ENCODE measurements around the gene OPN4.

OPN4 gene

GRCh38 chr10:86681047-86681446 is 26.7 kb downstream of the OPN4 start:
- DNase-seq, result no peak

- DNase-seq, result no peak
Observed at GRCh38 chr10:86681722-86682386, 27.5 kb downstream of the OPN4 start.

- no peak for DNase-seq
Observed at GRCh38 chr10:86682675-86683074, 28.3 kb downstream of the OPN4 start.

- DNase-seq, result peak; percentile 48
Observed at GRCh38 chr10:86684331-86685097, 30.2 kb downstream of the OPN4 start.

- no peak for DNase-seq
Observed at GRCh38 chr10:86685416-86685815, 31.1 kb downstream of the OPN4 start.

GRCh38 chr10:86685893-86686632 is 31.7 kb downstream of the OPN4 start:
- DNase-seq, result no peak

- DNase-seq, result no peak
Observed at GRCh38 chr10:86686972-86687371, 32.6 kb downstream of the OPN4 start.

- DNase-seq, result no peak
Observed at GRCh38 chr10:86687750-86688149, 33.4 kb downstream of the OPN4 start.

- peak; percentile 82 for DNase-seq
Observed at GRCh38 chr10:86688398-86688921, 34.1 kb downstream of the OPN4 start.

GRCh38 chr10:86689146-86689545 is 34.8 kb downstream of the OPN4 start:
- DNase-seq, result no peak

- no peak for DNase-seq
Observed at GRCh38 chr10:86690231-86690630, 35.9 kb downstream of the OPN4 start.

GRCh38 chr10:86690657-86691084 is 36.3 kb downstream of the OPN4 start:
- DNase-seq, result no peak

GRCh38 chr10:86691333-86692022 is 37.1 kb downstream of the OPN4 start:
- no peak for DNase-seq

- no peak for DNase-seq
Observed at GRCh38 chr10:86692023-86692514, 37.7 kb downstream of the OPN4 start.

GRCh38 chr10:86692664-86693063 is 38.3 kb downstream of the OPN4 start:
- DNase-seq, result no peak

- DNase-seq, result no peak
Observed at GRCh38 chr10:86693275-86693674, 38.9 kb downstream of the OPN4 start.

GRCh38 chr10:86693721-86694369 is 39.5 kb downstream of the OPN4 start:
- peak; percentile 60 for DNase-seq

- DNase-seq, result peak; percentile 28
Observed at GRCh38 chr10:86698207-86698940, 44.0 kb downstream of the OPN4 start.

- DNase-seq, result no peak
Observed at GRCh38 chr10:86699125-86699524, 44.8 kb downstream of the OPN4 start.

GRCh38 chr10:86699541-86699940 is 45.2 kb downstream of the OPN4 start:
- no peak for DNase-seq

Data from DMS53 (cell line).